ENCODE data around the gene TMEM98. TPM values are rescaled to one million over a fixed set of nuclear protein-coding genes. Genes with fewer than 3 reads are reported as not detected.

TMEM98 gene
- total RNA-seq, 1 donor from 2014 or later, result 10.1 TPM

DNA sequence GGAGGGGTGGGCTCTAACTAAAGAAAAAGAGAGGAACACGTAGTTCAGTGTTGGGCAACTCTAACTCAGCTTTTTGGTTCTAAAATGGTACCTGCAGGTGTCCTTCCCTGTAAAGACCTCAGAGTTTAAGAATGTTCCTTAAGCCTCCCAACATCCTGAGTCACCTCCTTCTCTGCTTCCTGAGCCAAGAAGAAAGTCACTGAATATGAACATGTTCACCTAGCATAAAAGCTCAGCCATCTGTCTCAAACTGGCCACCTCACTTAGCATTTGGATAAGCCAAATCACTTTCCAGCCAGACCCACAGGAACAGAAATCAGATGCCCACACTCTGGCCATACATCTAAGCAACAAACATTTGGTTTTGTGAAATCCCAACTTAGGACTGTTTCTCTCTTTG is 3.7 kb downstream of the TMEM98 start:
- intact Hi-C loops (cut with micrococcal nuclease), result no loop called here

DNA sequence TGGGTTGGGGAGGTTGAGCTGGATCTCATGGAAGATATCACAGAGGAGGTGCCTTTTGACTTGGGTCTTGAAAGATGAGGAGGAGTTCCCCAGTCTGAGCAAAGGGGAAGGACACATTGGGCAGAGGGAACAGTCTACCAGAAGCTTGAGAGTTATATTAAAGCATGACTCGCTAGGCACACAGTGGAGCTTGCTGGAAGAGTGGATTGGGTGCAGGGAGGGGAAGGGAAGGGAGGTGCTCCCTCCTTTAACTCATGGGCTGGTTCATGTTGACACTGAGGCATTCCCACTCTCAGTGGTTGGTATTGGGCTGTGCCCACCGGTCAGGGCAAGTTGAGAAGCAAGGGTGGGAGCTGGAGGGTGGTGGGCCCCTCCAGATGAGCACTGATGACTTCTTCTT is 5.9 kb downstream of the TMEM98 start:
- H3K4me1 ChIP-seq, result peaks cover 6% of the 10 kb centered on the region
- no peaks in the 10 kb centered on the region for H3K36me3 ChIP-seq
- H3K27me3 ChIP-seq (ENCODE audit: low read depth), result peaks cover 40% of the 10 kb centered on the region
- TF ChIP-seq, protein P1, sequence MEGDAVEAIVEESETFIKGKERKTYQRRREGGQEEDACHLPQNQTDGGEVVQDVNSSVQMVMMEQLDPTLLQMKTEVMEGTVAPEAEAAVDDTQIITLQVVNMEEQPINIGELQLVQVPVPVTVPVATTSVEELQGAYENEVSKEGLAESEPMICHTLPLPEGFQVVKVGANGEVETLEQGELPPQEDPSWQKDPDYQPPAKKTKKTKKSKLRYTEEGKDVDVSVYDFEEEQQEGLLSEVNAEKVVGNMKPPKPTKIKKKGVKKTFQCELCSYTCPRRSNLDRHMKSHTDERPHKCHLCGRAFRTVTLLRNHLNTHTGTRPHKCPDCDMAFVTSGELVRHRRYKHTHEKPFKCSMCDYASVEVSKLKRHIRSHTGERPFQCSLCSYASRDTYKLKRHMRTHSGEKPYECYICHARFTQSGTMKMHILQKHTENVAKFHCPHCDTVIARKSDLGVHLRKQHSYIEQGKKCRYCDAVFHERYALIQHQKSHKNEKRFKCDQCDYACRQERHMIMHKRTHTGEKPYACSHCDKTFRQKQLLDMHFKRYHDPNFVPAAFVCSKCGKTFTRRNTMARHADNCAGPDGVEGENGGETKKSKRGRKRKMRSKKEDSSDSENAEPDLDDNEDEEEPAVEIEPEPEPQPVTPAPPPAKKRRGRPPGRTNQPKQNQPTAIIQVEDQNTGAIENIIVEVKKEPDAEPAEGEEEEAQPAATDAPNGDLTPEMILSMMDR (IDR thresholded peaks at IDR 0.05; ENCODE audit: borderline replicate concordance), result no peak
- intact Hi-C loops (cut with micrococcal nuclease), result no loop called here
- H3K27ac ChIP-seq (replicated peaks), result no peak overlapping the region
- no peak for DNase-seq
- H3K4me3 ChIP-seq, result no peak overlapping the region
- H3K9me3 ChIP-seq (replicated peaks), result no peaks in the 10 kb centered on the region

More for the DNA sequence above, 3.7 kb downstream of the TMEM98 start:
- TF ChIP-seq, protein P1 (IDR thresholded peaks at IDR 0.05; ENCODE audit: borderline replicate concordance), result no peak
- no peaks in the 10 kb centered on the region for H3K36me3 ChIP-seq
- no peak for DNase-seq
- no peaks in the 10 kb centered on the region for H3K9me3 ChIP-seq (replicated peaks)
- H3K4me1 ChIP-seq, result peaks cover 19% of the 10 kb centered on the region
- peaks cover 58% of the 10 kb centered on the region for H3K27me3 ChIP-seq (ENCODE audit: low read depth)
- H3K27ac ChIP-seq (replicated peaks), result no peak overlapping the region
- H3K4me3 ChIP-seq, result no peak overlapping the region

DNA sequence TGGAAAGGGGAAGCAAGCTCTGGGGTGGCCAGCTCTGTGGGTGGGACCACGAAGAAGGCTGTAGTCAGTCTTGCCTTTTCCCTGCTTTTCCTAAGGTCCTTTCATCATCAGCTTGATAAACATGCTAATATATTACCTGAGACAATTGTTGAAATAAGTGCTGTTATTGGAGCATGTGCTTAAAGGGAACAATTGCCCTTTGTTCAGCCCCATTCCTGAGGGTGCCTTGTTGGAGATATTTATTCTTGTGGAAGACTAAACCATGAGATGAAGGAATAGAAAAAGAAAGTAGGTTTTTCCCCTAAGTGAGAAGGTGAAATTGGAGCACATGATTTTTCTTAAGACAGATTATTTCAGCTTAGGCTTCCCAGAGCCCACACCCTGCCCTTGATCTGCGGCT is 7.8 kb downstream of the TMEM98 start:
- no peak for DNase-seq
- Histone ChIP-seq H3K36me3 (peaks cover 4% of the 10 kb centered on the region), H3K4me1 (peaks cover 5% of the 10 kb centered on the region), H3K9me3 (replicated peaks) (no peaks in the 10 kb centered on the region), H3K4me3 (no peak overlapping the region), H3K27me3 (ENCODE audit: low read depth) (peaks cover 37% of the 10 kb centered on the region), H3K27ac (replicated peaks) (no peak overlapping the region)
- TF ChIP-seq, protein P1 (IDR thresholded peaks at IDR 0.05; ENCODE audit: borderline replicate concordance), result no peak
- intact Hi-C loops (cut with micrococcal nuclease), result no loop called here

DNA sequence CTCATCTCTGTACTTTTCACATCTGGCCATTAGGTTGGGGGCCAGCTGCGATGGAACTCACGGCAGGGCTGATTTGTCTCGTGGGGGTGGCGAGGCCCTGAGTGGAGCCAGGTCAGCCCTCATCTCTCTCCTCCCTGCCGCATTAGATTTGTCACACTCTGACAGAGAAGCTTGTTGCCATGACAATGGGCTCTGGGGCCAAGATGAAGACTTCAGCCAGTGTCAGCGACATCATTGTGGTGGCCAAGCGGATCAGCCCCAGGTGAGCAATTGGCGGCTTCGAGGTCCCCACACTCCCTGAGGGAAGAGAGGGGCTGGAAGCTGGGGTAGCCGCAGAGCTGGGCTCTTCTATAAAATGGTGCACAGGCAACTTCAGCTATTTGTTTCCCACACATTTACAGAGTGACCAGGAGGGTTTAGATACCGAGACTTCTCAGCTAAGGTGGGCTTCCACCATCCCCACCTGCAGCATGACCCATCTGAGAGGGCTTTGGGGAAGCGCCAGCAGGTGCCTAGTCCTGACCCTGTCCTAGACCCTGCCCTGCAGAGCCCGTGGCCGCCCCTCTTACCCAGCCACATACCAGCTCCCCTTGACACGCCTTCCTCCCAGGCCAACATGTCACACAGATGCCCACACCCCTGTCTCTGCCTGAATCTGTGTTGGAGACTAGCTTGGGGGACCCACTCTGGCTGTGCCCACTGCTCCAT is 8.4 kb downstream of the TMEM98 start:
- DNase-seq, result no peak
- TF ChIP-seq, protein P1 (IDR thresholded peaks at IDR 0.05; ENCODE audit: borderline replicate concordance), result no peak
- Histone ChIP-seq H3K4me3 (no peak overlapping the region), H3K27me3 (ENCODE audit: low read depth) (peaks cover 37% of the 10 kb centered on the region), H3K4me1 (peaks cover 5% of the 10 kb centered on the region), H3K9me3 (replicated peaks) (peaks cover 4% of the 10 kb centered on the region), H3K27ac (replicated peaks) (no peak overlapping the region), H3K36me3 (peaks cover 8% of the 10 kb centered on the region)
- intact Hi-C loops (cut with micrococcal nuclease), result no loop called here

DNA sequence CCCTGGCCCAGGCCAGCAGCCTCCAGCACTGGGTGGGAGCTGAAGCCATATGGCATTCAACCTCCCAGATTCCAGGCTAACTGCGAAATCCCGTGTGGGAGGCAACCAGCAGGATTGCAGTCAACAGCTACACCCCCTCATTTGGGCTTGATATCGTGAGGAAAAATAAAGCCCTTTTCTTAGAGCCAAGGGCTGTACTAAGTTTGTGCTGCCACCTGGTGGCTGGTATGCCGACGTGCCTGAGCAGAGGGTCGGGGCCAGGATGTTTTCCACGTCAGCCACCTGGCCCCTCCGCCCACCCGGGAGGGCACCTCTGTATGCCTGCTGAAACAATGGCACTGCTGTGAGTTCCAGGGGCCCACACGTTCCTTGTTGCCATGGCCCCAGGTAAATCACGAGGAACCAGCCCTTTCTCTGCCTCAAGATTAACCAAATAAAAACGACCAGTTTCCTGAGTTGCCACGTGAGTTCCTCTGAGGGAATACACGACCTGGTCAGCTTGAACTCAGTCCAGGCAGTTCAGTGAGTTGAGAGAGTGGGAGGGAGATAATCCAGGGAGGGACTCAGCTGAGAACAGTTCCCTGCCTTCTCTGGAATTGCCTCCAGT is 9.0 kb downstream of the TMEM98 start:
- TF ChIP-seq, protein P1 (IDR thresholded peaks at IDR 0.05; ENCODE audit: borderline replicate concordance), result peak; percentile 82
- Histone ChIP-seq H3K4me1 (peaks cover 5% of the 10 kb centered on the region), H3K27ac (replicated peaks) (no peak overlapping the region), H3K9me3 (replicated peaks) (peaks cover 6% of the 10 kb centered on the region), H3K27me3 (ENCODE audit: low read depth) (peaks cover 37% of the 10 kb centered on the region), H3K36me3 (peaks cover 8% of the 10 kb centered on the region), H3K4me3 (no peak overlapping the region)
- intact Hi-C loops (cut with micrococcal nuclease), result no loop called here
- peak; percentile 46 for DNase-seq

Data from left ventricle myocardium inferior (tissue), 1 donor.